Caco-2 (cell line): ENCODE data around the gene SNRPD1. TPM values are rescaled to one million over a fixed set of nuclear protein-coding genes. Genes with fewer than 3 reads are reported as not detected.
"Not testable (repeated sequence)": the region's sequence is repeated elsewhere in the genome, so short reads cannot be mapped to it uniquely, and the experiment has no call there.

Experiments
- BruUV-seq: library from RNA; stranded (reverse); fragments of 400-500 nt; replicated peaks from 2 replicates; lab custom pipeline; 2021; lab: Mats Ljungman, UMichigan
- CTCF ChIA-PET: fragments of 300-600 bp; sonication (Branson Sonifier 250); formaldehyde crosslinking; loops from one replicate; lab custom pipeline; 2022; ENCODE audit warnings: antibody characterized with exemption; lab: Charles Lee
- POLR2A ChIA-PET: fragments of 300-600 bp; sonication (Branson Sonifier 250); formaldehyde crosslinking; loops from one replicate; lab custom pipeline; 2022; ENCODE audit warnings: antibody characterized with exemption; lab: Charles Lee
- DNase-seq, 2 experiments: peaks; one replicate each; pipeline versions ENCODE4 v3.0.0 to v3.0.0-alpha.2; 2020 to 2022
- H3K27me3 ChIP-seq: replicated peaks from 2 replicates; pipeline ENCODE4 v1.6.0; 2011; ENCODE audit warnings: low read length; ENCODE audit not compliant: control insufficient read depth, insufficient read depth
- H3K36me3 ChIP-seq: 2 replicates; pipeline ENCODE4 v1.5.1; 2011; ENCODE audit warnings: low read length; ENCODE audit not compliant: control insufficient read depth, insufficient read depth
- H3K4me1 ChIP-seq: fragments of 250-450 bp; sonication (Bioruptor Pico); 2 replicates; pipeline ENCODE4 v1.5.1; 2020; ENCODE audit warnings: mild to moderate bottlenecking
- H3K4me3 ChIP-seq: 2 replicates; pipeline ENCODE4 v1.5.1; 2011; ENCODE audit warnings: low read depth, mild to moderate bottlenecking, control low read depth, low read length
- H3K9me3 ChIP-seq: fragments of 250-450 bp; sonication (Bioruptor Pico); 2 replicates; pipeline ENCODE4 v1.5.1; 2020; ENCODE audit warnings: mild to moderate bottlenecking, moderate library complexity
- H3K27ac Mint-ChIP-seq: one replicate; pipeline ENCODE4 v1.8.0; 2022; ENCODE audit warnings: mixed read lengths; ENCODE audit not compliant: unreplicated experiment
- H3K27me3 Mint-ChIP-seq: one replicate; pipeline ENCODE4 v1.8.0; 2022; ENCODE audit warnings: mixed read lengths; ENCODE audit not compliant: insufficient read depth, unreplicated experiment
- H3K36me3 Mint-ChIP-seq: one replicate; pipeline ENCODE4 v1.8.0; 2022; ENCODE audit warnings: mild to moderate bottlenecking, mixed read lengths; ENCODE audit not compliant: insufficient read depth, unreplicated experiment
- H3K4me1 Mint-ChIP-seq: one replicate; pipeline ENCODE4 v1.8.0; 2022; ENCODE audit warnings: low read depth, mixed read lengths; ENCODE audit not compliant: unreplicated experiment
- H3K4me3 Mint-ChIP-seq: one replicate; pipeline ENCODE4 v1.8.0; 2022; ENCODE audit warnings: mild to moderate bottlenecking, moderate library complexity, mixed read lengths; ENCODE audit not compliant: unreplicated experiment
- H3K9me3 Mint-ChIP-seq: one replicate; pipeline ENCODE4 v1.8.0; 2022; ENCODE audit warnings: mixed read lengths; ENCODE audit not compliant: unreplicated experiment
- CTCF ChIP-seq, 2 experiments: fragments of 200-600 bp in 1 of 2; IDR thresholded peaks; 1 replicate in 1 of 2; 2 replicates in 1 of 2; pipeline versions ENCODE4 v1.5.1 to v1.8.0; 2011 to 2022; ENCODE audit warnings: antibody characterized with exemption in 1 of 2, control low read depth in 1 of 2, inconsistent platforms in 1 of 2, low read depth in 1 of 2, low read length in 1 of 2, mild to moderate bottlenecking in 1 of 2, moderate library complexity in 1 of 2; ENCODE audit not compliant: insufficient read depth in 1 of 2, severe bottlenecking in 1 of 2, unreplicated experiment in 1 of 2
- intact Hi-C: fragments of 100-400 bp; cut with micrococcal nuclease; formaldehyde crosslinking; loops from one replicate; pipeline ENCODE4 v1.10.0; 2022; ENCODE audit not compliant: unreplicated experiment
- total RNA-seq: library from RNA; stranded (reverse); gene quantifications from 2 replicates; pipeline ENCODE4 v1.2.3, GENCODE V29; 2022

Gene SNRPD1
- total RNA-seq, 1 experiment from 2014 or later, result 134 TPM

GRCh38 chr18:21602299-21602587 is 9.9 kb upstream of the SNRPD1 start:
- TF ChIP-seq CTCF (IDR thresholded peaks at IDR 0.05; ENCODE audit: insufficient read depth in 1 of 2, low read depth in 1 of 2, low read length in 1 of 2, severe bottlenecking in 1 of 2, unreplicated experiment in 1 of 2), result no peak
- Histone ChIP-seq H3K4me1 (peaks cover 4% of the 10 kb centered on the region; the same call in 1 of the 2 replicates), H3K27me3 (no peaks in the 10 kb centered on the region), H3K4me3 (no peak overlapping the region), H3K9me3 (no peaks in the 10 kb centered on the region), H3K36me3 (no peaks in the 10 kb centered on the region)
- Mint-ChIP-seq H3K36me3 (peaks cover 19% of the 10 kb centered on the region), H3K4me3 (no peak overlapping the region), H3K4me1 (peaks cover 6% of the 10 kb centered on the region), H3K9me3 (no peaks in the 10 kb centered on the region), H3K27me3 (no peaks in the 10 kb centered on the region), H3K27ac (no peak overlapping the region)
- intact Hi-C loops, result loop anchor here (5.0 to 10.0 kb wide), 3 partner anchors 117 to 470 kb away; partner anchors contain the start of gene GREB1L
- no peak for DNase-seq
- ChIA-PET POLR2A (no interaction called here), CTCF (no interaction called here)
- no TSS peak for BruUV-seq

- POLR2A ChIA-PET, result no interaction called here
- no peaks in the 10 kb centered on the region for H3K9me3 Mint-ChIP-seq
- no peaks in the 10 kb centered on the region for H3K4me1 Mint-ChIP-seq
These were observed 7.4 kb upstream of the SNRPD1 start for GRCh38 chr18:21604671-21605070.

GRCh38 chr18:21605213-21605612 is 6.9 kb upstream of the SNRPD1 start:
- ChIA-PET CTCF (no interaction called here), POLR2A (no interaction called here)
- Mint-ChIP-seq H3K4me3 (no peak overlapping the region), H3K36me3 (peaks cover 8% of the 10 kb centered on the region), H3K27me3 (no peaks in the 10 kb centered on the region), H3K27ac (no peak overlapping the region), H3K4me1 (no peaks in the 10 kb centered on the region), H3K9me3 (no peaks in the 10 kb centered on the region)
- TF ChIP-seq CTCF (IDR thresholded peaks at IDR 0.05; ENCODE audit: insufficient read depth in 1 of 2, low read depth in 1 of 2, low read length in 1 of 2, severe bottlenecking in 1 of 2, unreplicated experiment in 1 of 2), result no peak
- BruUV-seq, result no TSS peak
- H3K4me1 ChIP-seq, result no peaks in the 10 kb centered on the region
- no peaks in the 10 kb centered on the region for H3K27me3 ChIP-seq
- H3K9me3 ChIP-seq, result no peaks in the 10 kb centered on the region
- no peaks in the 10 kb centered on the region for H3K36me3 ChIP-seq
- no peak for DNase-seq
- H3K4me3 ChIP-seq, result no peak overlapping the region
- intact Hi-C loops, result loop anchor here (10.0 kb wide), 1 partner anchor 120 kb away; no protein-coding TSS in a partner anchor

More at GRCh38 chr18:21604671-21605070, 7.4 kb upstream of the SNRPD1 start:
- no peaks in the 10 kb centered on the region for H3K27me3 ChIP-seq
- H3K36me3 ChIP-seq, result no peaks in the 10 kb centered on the region
- no peak overlapping the region for H3K4me3 Mint-ChIP-seq
- no peaks in the 10 kb centered on the region for H3K9me3 ChIP-seq
- no peaks in the 10 kb centered on the region for H3K4me1 ChIP-seq
- intact Hi-C loops, result loop anchor here (5.0 to 10.0 kb wide), 3 partner anchors 120 to 468 kb away; partner anchors contain the start of gene GREB1L
- H3K27ac Mint-ChIP-seq, result no peak overlapping the region
- H3K4me3 ChIP-seq, result no peak overlapping the region
- CTCF ChIA-PET, result no interaction called here
- H3K36me3 Mint-ChIP-seq, result peaks cover 13% of the 10 kb centered on the region
- no peak for DNase-seq
- BruUV-seq, result no TSS peak
- TF ChIP-seq CTCF (IDR thresholded peaks at IDR 0.05; ENCODE audit: insufficient read depth in 1 of 2, low read depth in 1 of 2, low read length in 1 of 2, severe bottlenecking in 1 of 2, unreplicated experiment in 1 of 2), result no peak
- no peaks in the 10 kb centered on the region for H3K27me3 Mint-ChIP-seq

- H3K36me3 ChIP-seq, H3K4me1 ChIP-seq, H3K9me3 ChIP-seq, H3K27me3 Mint-ChIP-seq, POLR2A ChIA-PET, H3K9me3 Mint-ChIP-seq, H3K4me1 Mint-ChIP-seq, BruUV-seq, H3K27me3 ChIP-seq: not testable (repeated sequence)
- peak in 1 of 2 experiments; percentile 6 for DNase-seq
- intact Hi-C loops, result loop anchor here (1.0 to 10.0 kb wide), 3 partner anchors 11 to 93 kb away; partner anchors contain the start of genes ABHD3 and ESCO1
- peak overlapping the region; percentile 96 for H3K27ac Mint-ChIP-seq
- peak overlapping the region; percentile 90 for H3K4me3 Mint-ChIP-seq
- peaks cover 42% of the 10 kb centered on the region for H3K36me3 Mint-ChIP-seq
- CTCF ChIA-PET, result interaction anchor here (0.6 to 1.9 kb wide), 4 partner anchors 11 to 190 kb away, joined by 4 to 32 read pairs (median 8); partner anchors contain the start of gene ESCO1
- peak overlapping the region; percentile 77 for H3K4me3 ChIP-seq
These were observed 551 bp upstream of the SNRPD1 start for GRCh38 chr18:21611401-21612124.

- CTCF ChIA-PET, H3K4me1 ChIP-seq, H3K27me3 Mint-ChIP-seq, H3K4me1 Mint-ChIP-seq, H3K36me3 ChIP-seq, intact Hi-C loops, H3K27me3 ChIP-seq, H3K27ac Mint-ChIP-seq, POLR2A ChIA-PET, H3K9me3 ChIP-seq, DNase-seq, H3K4me3 ChIP-seq, H3K9me3 Mint-ChIP-seq, H3K4me3 Mint-ChIP-seq, BruUV-seq: not testable (repeated sequence)
- peaks cover 81% of the 10 kb centered on the region for H3K36me3 Mint-ChIP-seq
These were observed 9.5 kb downstream of the SNRPD1 start for GRCh38 chr18:21621640-21622039.
